Right atrium auricular region (tissue), 2 donors: Measurements from ENCODE around the gene KCNK3. TPM values are rescaled to one million over a fixed set of nuclear protein-coding genes. Genes with fewer than 3 reads are reported as not detected.

Experiments used
- DNase-seq: peaks from one replicate; pipeline ENCODE4 v3.0.0-alpha.2; 2019; ENCODE audit warnings: low spot score
- H3K27ac ChIP-seq, 2 donors: fragments of 200-600 bp; sonication (generic); 1 replicate in 1 of 2; 2 replicates in 1 of 2; pipeline ENCODE4 v1.5.1; 2016 to 2019
- H3K27me3 ChIP-seq, 2 donors: fragments of 200-600 bp; sonication (generic); one replicate each; pipeline versions ENCODE4 v1.5.1 to v1.6.0; 2017 to 2019
- H3K36me3 ChIP-seq: fragments of 200-600 bp; sonication (generic); one replicate; pipeline ENCODE4 v1.5.1; 2016
- H3K4me1 ChIP-seq, 2 donors: fragments of 200-600 bp; sonication (generic); one replicate each; pipeline versions ENCODE4 v1.5.1 to v1.6.0; 2017 to 2019
- H3K4me3 ChIP-seq, 2 donors: fragments of 200-600 bp; sonication (generic); 1 replicate in 1 of 2; 2 replicates in 1 of 2; pipeline ENCODE4 v1.5.1; 2017 to 2019; ENCODE audit warnings: mild to moderate bottlenecking in 1 of 2, moderate library complexity in 1 of 2
- H3K9me3 ChIP-seq, 2 donors: fragments of 200-600 bp; sonication (generic); one replicate each; pipeline ENCODE4 v1.5.1; 2019
- total RNA-seq, 2 donors: library from RNA; depleted of rRNA; stranded (reverse); fragments of >200 nt; gene quantifications; one replicate each; pipeline ENCODE4 v1.1.0, GENCODE V29; 2016
- TF ChIP-seq, protein P1 (sequence below), 2 donors: fragments of 200-600 bp; sonication (generic); IDR thresholded peaks; one replicate each; pipeline ENCODE4 v1.5.1; 2019; ENCODE audit warnings: antibody characterized with exemption in 2 of 2

Gene KCNK3
- total RNA-seq, 2 donors from 2014 or later = 47.5 to 50.0 TPM

- DNase-seq = no peak
- H3K27ac ChIP-seq = no peak overlapping the region
- H3K4me3 ChIP-seq = no peak overlapping the region
- H3K27me3 ChIP-seq = no peaks in the 10 kb centered on the region
- no peaks in the 10 kb centered on the region for H3K9me3 ChIP-seq
- peaks cover 5% of the 10 kb centered on the region for H3K36me3 ChIP-seq
- TF ChIP-seq, protein P1, sequence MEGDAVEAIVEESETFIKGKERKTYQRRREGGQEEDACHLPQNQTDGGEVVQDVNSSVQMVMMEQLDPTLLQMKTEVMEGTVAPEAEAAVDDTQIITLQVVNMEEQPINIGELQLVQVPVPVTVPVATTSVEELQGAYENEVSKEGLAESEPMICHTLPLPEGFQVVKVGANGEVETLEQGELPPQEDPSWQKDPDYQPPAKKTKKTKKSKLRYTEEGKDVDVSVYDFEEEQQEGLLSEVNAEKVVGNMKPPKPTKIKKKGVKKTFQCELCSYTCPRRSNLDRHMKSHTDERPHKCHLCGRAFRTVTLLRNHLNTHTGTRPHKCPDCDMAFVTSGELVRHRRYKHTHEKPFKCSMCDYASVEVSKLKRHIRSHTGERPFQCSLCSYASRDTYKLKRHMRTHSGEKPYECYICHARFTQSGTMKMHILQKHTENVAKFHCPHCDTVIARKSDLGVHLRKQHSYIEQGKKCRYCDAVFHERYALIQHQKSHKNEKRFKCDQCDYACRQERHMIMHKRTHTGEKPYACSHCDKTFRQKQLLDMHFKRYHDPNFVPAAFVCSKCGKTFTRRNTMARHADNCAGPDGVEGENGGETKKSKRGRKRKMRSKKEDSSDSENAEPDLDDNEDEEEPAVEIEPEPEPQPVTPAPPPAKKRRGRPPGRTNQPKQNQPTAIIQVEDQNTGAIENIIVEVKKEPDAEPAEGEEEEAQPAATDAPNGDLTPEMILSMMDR (IDR thresholded peaks at IDR 0.05) = no peak
- peaks cover 0 to 21% of the 10 kb centered on the region in 2 donors for H3K4me1 ChIP-seq
Observed at GRCh38 chr2:26731714-26732113, 39.2 kb downstream of the KCNK3 start.

DNA sequence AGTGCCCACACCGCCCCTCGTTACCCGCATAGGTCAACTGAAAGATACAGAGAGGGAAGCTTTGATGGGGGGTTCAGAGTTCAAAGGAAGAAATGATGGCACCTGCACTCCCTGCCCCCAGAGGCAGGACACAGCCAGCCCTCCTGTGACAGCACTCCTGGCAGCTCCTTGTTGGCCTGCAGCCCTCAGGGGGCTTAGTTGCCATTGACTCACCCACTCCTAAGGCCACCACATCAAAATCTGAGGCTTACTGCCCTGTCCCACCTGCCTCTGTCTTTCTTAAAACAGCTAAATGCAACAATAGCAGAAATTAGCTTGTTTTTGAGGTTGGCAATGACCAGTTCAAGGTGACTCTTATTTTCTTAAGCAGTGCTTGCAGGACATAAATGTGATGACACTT, 39.9 kb downstream of the KCNK3 start:
- H3K4me3 ChIP-seq = no peak overlapping the region
- no peak overlapping the region for H3K27ac ChIP-seq
- DNase-seq = no peak
- peaks cover 0 to 23% of the 10 kb centered on the region in 2 donors for H3K4me1 ChIP-seq
- TF ChIP-seq, protein P1 (IDR thresholded peaks at IDR 0.05) = no peak
- no peaks in the 10 kb centered on the region for H3K9me3 ChIP-seq
- no peaks in the 10 kb centered on the region for H3K27me3 ChIP-seq
- H3K36me3 ChIP-seq = peaks cover 5% of the 10 kb centered on the region

DNA sequence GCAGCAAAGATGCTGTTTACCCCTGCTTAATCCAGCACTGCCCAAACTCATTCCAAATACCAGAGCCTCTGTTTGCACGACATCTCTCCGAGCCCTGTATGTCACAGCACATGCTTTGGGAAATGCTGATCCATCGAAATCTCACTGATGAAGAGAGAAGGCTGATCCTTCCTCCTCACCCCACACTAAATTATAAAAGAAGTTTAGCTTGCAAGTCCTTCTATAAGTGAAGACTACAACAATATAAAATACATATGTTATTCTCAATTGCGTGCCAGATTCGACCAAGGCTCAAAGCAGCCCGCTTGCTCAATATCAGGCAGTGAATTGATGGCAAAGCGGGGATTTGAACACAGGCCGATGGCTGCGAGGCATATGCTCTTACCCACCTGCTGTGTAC, 40.9 kb downstream of the KCNK3 start:
- DNase-seq = no peak
- Histone ChIP-seq H3K9me3 (no peaks in the 10 kb centered on the region), H3K36me3 (peaks cover 5% of the 10 kb centered on the region), H3K27me3 (no peaks in the 10 kb centered on the region), H3K4me1 (peaks cover 0 to 23% of the 10 kb centered on the region in 2 donors), H3K27ac (no peak overlapping the region), H3K4me3 (no peak overlapping the region)
- TF ChIP-seq, protein P1 (IDR thresholded peaks at IDR 0.05) = no peak

- Histone ChIP-seq H3K4me1 (peaks cover 0 to 22% of the 10 kb centered on the region in 2 donors), H3K4me3 (no peak overlapping the region), H3K27ac (peak overlapping the region; percentile 53 to 60), H3K9me3 (no peaks in the 10 kb centered on the region), H3K27me3 (no peaks in the 10 kb centered on the region), H3K36me3 (no peaks in the 10 kb centered on the region)
- DNase-seq = no peak
- TF ChIP-seq, protein P1 (IDR thresholded peaks at IDR 0.05) = no peak
Observed at GRCh38 chr2:26735097-26735496, 42.6 kb downstream of the KCNK3 start.

DNA sequence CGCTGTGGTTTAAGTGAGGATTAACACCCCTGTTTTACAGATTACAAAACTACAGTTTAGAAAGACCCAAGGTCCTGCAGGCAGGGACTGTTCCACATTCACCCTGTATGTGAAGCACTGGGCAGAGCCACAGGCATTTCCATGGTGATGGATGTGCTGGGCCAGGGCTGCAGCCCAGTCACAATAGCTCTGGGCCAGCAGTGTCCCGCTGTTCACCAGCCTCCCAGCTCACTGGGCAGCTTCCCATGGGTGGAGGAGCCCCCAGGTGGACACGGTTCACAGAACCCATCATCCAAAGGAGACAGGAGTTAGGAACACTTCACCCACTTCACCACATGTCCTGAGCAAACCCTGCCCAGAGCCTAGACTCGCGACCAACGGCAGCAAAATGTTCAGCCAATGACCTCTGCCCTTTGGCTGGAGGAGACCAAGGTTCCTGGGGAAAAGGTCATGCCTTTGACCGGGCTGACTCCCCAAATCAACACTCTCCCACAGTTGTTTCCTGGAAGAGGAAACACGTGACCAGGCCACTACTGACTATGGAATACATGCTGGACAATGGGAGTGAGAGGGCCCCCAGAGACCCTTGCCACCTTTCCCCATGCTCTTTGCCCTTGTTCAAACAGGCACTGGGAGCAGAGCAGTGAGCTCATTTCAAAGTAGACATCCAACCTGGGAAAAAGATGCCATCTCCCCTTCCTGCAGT, 43.5 kb downstream of the KCNK3 start:
- TF ChIP-seq, protein P1 (IDR thresholded peaks at IDR 0.05) = peak in 1 of 2 donors; percentile 32
- H3K9me3 ChIP-seq = no peaks in the 10 kb centered on the region
- no peak overlapping the region for H3K4me3 ChIP-seq
- no peaks in the 10 kb centered on the region for H3K27me3 ChIP-seq
- H3K4me1 ChIP-seq = peaks cover 0 to 22% of the 10 kb centered on the region in 2 donors
- peak overlapping the region; percentile 51 to 53 for H3K27ac ChIP-seq
- H3K36me3 ChIP-seq = no peaks in the 10 kb centered on the region
- DNase-seq = no peak

- no peak overlapping the region for H3K4me3 ChIP-seq
- TF ChIP-seq, protein P1 (IDR thresholded peaks at IDR 0.05) = no peak
- H3K27ac ChIP-seq = no peak overlapping the region
- peaks cover 0 to 22% of the 10 kb centered on the region in 2 donors for H3K4me1 ChIP-seq
- no peaks in the 10 kb centered on the region for H3K36me3 ChIP-seq
- no peaks in the 10 kb centered on the region for H3K27me3 ChIP-seq
- H3K9me3 ChIP-seq = no peaks in the 10 kb centered on the region
- DNase-seq = no peak
Observed at GRCh38 chr2:26737221-26737620, 44.7 kb downstream of the KCNK3 start.
